Lower leg skin (tissue), 3 donors: ENCODE data around the gene HES6.

Source experiments
- POLR2A ChIP-seq, 2 donors: fragments of 450-650 bp; IDR thresholded peaks; one replicate each; pipeline ENCODE4 v1.6.1; 2016 to 2017; ENCODE audit warnings: antibody characterized with exemption in 2 of 2, mild to moderate bottlenecking in 1 of 2, moderate library complexity in 1 of 2
- TF ChIP-seq, protein P1 (sequence below), 3 donors: fragments of 450-650 bp; IDR thresholded peaks; one replicate each; pipeline ENCODE4 v1.5.1; 2016; ENCODE audit warnings: antibody characterized with exemption in 3 of 3, mild to moderate bottlenecking in 3 of 3, moderate library complexity in 2 of 3

DNA sequence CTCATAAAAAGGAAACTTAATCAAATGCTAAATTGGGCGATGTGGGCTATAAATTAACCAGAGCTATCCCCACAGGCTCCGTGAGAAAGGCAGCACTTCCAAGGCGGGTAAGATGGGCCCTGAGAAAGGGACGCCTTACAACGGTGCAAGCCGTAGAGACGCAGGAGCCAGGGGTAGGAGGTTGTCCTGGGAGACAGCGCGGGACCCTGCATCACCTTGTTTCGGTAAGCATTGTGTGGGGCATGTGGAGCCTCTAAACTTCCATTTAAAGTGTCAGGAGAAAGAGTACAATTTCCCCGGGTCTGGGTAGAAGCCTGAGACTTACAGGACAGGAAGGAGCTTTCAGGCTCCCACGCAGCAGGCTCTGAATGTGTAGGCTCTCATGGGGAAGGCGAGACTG, 49.7 kb upstream of the HES6 start:
- TF ChIP-seq, protein P1, sequence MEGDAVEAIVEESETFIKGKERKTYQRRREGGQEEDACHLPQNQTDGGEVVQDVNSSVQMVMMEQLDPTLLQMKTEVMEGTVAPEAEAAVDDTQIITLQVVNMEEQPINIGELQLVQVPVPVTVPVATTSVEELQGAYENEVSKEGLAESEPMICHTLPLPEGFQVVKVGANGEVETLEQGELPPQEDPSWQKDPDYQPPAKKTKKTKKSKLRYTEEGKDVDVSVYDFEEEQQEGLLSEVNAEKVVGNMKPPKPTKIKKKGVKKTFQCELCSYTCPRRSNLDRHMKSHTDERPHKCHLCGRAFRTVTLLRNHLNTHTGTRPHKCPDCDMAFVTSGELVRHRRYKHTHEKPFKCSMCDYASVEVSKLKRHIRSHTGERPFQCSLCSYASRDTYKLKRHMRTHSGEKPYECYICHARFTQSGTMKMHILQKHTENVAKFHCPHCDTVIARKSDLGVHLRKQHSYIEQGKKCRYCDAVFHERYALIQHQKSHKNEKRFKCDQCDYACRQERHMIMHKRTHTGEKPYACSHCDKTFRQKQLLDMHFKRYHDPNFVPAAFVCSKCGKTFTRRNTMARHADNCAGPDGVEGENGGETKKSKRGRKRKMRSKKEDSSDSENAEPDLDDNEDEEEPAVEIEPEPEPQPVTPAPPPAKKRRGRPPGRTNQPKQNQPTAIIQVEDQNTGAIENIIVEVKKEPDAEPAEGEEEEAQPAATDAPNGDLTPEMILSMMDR (IDR thresholded peaks at IDR 0.05): no peak
- TF ChIP-seq POLR2A (IDR thresholded peaks at IDR 0.05): no peak
